RWPE2 (cell line): Measurements from ENCODE around the gene INPP1.

Experiments
- ATAC-seq: fragments of 200-7000 bp; cut with Tn5 transposase; 3 replicates; pipeline ENCODE4 v1.9.1; 2021; ENCODE audit warnings: low read depth
- DNase-seq: peaks from one replicate; pipeline ENCODE4 v3.0.0-alpha.2; 2020; ENCODE audit warnings: low spot score
- H3K27ac ChIP-seq: fragments of 450-650 bp; 2 replicates; pipeline ENCODE4 v1.5.1; 2017; ENCODE audit warnings: mild to moderate bottlenecking; ENCODE audit not compliant: poor library complexity, severe bottlenecking
- H3K27me3 ChIP-seq: fragments of 250-450 bp; sonication (Bioruptor Pico); 2 replicates; pipeline ENCODE4 v1.5.1; 2021; ENCODE audit warnings: mild to moderate bottlenecking, moderate library complexity; ENCODE audit not compliant: insufficient read depth, poor library complexity, severe bottlenecking
- H3K36me3 ChIP-seq: fragments of 250-450 bp; sonication (Bioruptor Pico); 2 replicates; pipeline ENCODE4 v1.5.1; 2020; ENCODE audit warnings: low read depth, mild to moderate bottlenecking, moderate library complexity
- H3K4me1 ChIP-seq: fragments of 250-450 bp; sonication (Bioruptor Pico); 2 replicates; pipeline ENCODE4 v1.5.1; 2021; ENCODE audit warnings: mild to moderate bottlenecking, moderate library complexity; ENCODE audit not compliant: insufficient read depth, poor library complexity, severe bottlenecking
- H3K4me3 ChIP-seq: fragments of 250-450 bp; sonication (Bioruptor Pico); 2 replicates; pipeline ENCODE4 v1.5.1; 2021; ENCODE audit warnings: mild to moderate bottlenecking, moderate library complexity; ENCODE audit not compliant: severe bottlenecking
- H3K9me3 ChIP-seq: fragments of 250-450 bp; sonication (Bioruptor Pico); 2 replicates; pipeline ENCODE4 v1.5.1; 2021; ENCODE audit warnings: mild to moderate bottlenecking, moderate library complexity; ENCODE audit not compliant: severe bottlenecking
- TF ChIP-seq, protein P1 (sequence below): fragments of 450-650 bp; IDR thresholded peaks from one replicate; pipeline ENCODE4 v1.5.1; 2017; ENCODE audit warnings: mild to moderate bottlenecking, moderate library complexity; ENCODE audit not compliant: poor library complexity, severe bottlenecking

The INPP1 gene

DNA sequence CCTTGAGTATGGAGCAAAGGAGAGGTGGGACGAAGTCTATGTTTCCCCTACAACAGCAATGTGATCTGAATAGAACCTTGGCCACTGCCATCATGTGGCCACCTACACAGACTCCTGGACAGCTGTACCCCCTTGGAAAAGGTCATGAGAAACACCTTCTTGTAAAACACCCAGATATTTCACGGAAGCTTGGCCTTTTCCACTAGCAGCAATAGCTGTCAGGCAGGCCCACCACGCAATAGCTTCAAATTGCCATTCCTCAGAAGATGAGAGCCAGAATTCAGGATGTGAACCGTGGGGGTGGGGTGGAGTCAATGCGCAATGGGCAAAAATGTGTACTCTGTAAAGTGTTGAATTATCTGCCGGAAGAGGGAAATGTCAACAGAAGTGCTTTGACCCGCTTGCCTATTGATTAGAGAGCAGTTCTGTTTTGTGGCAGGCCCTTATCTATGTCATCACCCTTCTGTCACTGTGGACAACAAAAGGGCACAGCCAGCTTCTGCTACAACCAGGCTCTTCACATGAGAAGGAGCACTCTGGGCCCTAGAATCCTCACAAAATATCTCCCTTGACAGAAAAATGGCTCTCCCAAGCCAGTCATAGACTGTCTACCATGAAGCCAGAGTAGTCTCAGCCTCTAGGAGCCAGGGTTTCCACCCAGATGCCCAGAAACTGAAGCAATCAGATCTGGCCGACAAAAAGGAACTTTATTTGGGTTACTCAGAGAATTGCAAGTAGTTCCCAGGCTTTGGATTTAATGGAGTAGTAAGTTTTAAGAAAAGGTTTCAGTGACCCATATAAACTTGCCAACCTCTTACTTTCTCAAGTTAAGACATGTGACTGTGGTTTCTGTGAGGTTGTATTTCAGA, 9.5 kb downstream of the INPP1 start:
- TF ChIP-seq, protein P1, sequence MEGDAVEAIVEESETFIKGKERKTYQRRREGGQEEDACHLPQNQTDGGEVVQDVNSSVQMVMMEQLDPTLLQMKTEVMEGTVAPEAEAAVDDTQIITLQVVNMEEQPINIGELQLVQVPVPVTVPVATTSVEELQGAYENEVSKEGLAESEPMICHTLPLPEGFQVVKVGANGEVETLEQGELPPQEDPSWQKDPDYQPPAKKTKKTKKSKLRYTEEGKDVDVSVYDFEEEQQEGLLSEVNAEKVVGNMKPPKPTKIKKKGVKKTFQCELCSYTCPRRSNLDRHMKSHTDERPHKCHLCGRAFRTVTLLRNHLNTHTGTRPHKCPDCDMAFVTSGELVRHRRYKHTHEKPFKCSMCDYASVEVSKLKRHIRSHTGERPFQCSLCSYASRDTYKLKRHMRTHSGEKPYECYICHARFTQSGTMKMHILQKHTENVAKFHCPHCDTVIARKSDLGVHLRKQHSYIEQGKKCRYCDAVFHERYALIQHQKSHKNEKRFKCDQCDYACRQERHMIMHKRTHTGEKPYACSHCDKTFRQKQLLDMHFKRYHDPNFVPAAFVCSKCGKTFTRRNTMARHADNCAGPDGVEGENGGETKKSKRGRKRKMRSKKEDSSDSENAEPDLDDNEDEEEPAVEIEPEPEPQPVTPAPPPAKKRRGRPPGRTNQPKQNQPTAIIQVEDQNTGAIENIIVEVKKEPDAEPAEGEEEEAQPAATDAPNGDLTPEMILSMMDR, result no peak
- Histone ChIP-seq H3K4me1 (peaks cover 13% of the 10 kb centered on the region), H3K27me3 (no peaks in the 10 kb centered on the region), H3K36me3 (no peaks in the 10 kb centered on the region), H3K4me3 (no peak overlapping the region), H3K27ac (no peak overlapping the region), H3K9me3 (no peaks in the 10 kb centered on the region)
- ATAC-seq, result no peak
- DNase-seq, result no peak

DNA sequence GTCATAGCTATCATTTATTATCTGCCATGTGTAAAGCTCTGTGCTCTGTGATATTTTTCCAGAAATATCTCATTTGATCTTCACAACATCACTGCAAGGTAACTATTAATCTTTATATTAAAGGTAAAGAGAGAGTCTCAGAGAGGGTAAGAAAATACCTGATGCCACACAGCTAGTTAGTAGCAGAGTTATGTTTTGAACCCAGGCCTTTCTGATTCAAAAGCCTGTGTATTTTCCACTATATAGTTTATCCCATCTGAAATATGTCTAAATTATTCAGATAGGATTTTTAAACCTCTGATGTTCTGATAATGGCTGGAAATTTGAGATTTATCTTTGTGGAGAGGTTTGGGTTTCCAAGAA, 10.1 kb downstream of the INPP1 start:
- TF ChIP-seq, protein P1, result no peak
- Histone ChIP-seq H3K9me3 (no peaks in the 10 kb centered on the region), H3K4me3 (no peak overlapping the region), H3K4me1 (peaks cover 19% of the 10 kb centered on the region), H3K27ac (no peak overlapping the region), H3K36me3 (no peaks in the 10 kb centered on the region), H3K27me3 (no peaks in the 10 kb centered on the region)
- ATAC-seq (no peak), DNase-seq (no peak)

DNA sequence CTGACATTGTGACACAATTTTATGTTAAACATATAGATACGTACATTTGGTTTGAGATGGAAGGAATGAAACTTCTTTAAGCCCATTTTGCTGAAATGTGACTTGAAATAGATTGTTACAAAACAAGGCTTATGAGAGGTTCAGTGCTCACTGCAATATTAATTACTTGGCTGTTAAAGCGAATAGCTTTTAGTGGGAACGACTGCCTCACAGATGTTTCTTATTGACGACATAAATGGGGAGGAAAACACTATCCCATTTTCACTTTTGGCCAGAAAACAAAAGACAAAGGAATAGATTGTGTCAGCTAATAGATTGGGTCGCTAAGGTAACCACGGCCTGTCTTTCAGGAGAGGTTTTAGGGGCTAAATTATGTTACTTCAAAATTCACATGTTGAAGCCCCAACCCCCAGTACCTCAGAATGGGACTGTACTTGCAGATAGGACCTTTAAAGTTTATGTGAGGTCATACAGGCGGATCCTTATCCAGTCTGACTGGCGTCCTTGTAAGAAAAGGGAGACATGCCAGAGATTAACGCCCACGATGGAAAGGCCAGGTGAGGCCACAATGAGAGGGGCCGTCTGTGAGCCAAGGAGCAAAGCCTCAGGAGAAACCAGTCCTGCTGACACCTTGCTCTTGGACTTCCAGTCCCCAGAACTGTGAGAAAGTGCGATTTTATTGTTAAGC, 10.8 kb downstream of the INPP1 start:
- TF ChIP-seq, protein P1, result no peak
- ATAC-seq (no peak), DNase-seq (no peak)
- Histone ChIP-seq H3K4me3 (no peak overlapping the region), H3K27me3 (no peaks in the 10 kb centered on the region), H3K4me1 (peaks cover 25% of the 10 kb centered on the region), H3K27ac (no peak overlapping the region), H3K36me3 (no peaks in the 10 kb centered on the region), H3K9me3 (no peaks in the 10 kb centered on the region)

DNA sequence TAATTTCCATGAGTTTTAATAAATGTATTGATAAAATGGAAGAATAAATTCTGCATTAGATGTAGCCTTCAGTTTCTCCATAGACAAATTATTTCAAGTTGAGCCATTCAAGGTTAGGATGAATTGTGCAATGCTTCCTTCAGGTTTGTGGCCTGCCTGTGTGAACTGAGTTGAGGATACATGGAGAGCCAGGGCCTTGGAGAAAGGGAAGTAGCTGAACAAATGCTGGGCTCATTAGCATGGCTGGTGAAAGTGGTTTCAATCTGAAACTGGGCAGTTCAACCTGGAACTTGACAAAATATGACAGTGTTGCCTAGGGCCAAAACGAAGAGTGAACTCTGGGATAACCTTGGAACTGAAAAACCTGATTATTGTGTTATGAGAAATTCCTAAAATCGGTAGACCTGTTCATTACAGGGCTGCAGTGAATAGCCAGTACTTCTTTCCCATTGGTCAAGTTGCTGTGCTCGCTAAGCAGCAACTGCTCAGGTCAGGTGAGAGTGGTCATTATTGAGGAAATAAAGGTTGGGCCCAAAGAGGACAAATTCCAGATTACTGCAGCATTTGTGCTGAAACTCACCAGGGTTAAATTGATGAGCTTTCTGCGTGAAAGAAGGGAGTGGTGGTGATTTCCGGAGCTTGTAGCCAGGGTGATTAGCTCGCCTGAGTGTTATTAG, 12.7 kb downstream of the INPP1 start:
- TF ChIP-seq, protein P1, result no peak
- DNase-seq (no peak), ATAC-seq (no peak)
- Histone ChIP-seq H3K9me3 (no peaks in the 10 kb centered on the region), H3K4me1 (peaks cover 32% of the 10 kb centered on the region), H3K27me3 (no peaks in the 10 kb centered on the region), H3K27ac (no peak overlapping the region), H3K4me3 (no peak overlapping the region), H3K36me3 (peaks cover 5% of the 10 kb centered on the region; the same call in 1 of the 2 replicates)
